ENCODE measurements around the gene HM13. TPM values are rescaled to one million over a fixed set of nuclear protein-coding genes. Genes with fewer than 3 reads are reported as not detected.
A peak's percentile ranks its signal among the peaks of the same experiment; 100 is the strongest.

HM13 gene
- total and polyA plus RNA-seq, 2 of the 13 experiments (the other 11 are each of a cell fraction or from before 2014, with no cell fraction given): 118 to 243 TPM

GRCh38 chr20:31596831-31597480 is 82.7 kb downstream of the HM13 start (continued):
- no peak for TF ChIP-seq ZNF597 (CRISPR knock-in tag; IDR thresholded peaks at IDR 0.05)
- TF ChIP-seq ZNF784 (CRISPR knock-in tag; IDR thresholded peaks at IDR 0.05; ENCODE audit: borderline replicate concordance): no peak
- TF ChIP-seq HMG20B (CRISPR knock-in tag; conservative IDR thresholded peaks at IDR 0.05): no peak
- TF ChIP-seq ARNTL (CRISPR knock-in tag; IDR thresholded peaks at IDR 0.05): no peak
- no peak for TF ChIP-seq NR2F6 (IDR thresholded peaks at IDR 0.05)
- TF ChIP-seq NR2F6 (CRISPR knock-in tag; IDR thresholded peaks at IDR 0.05): no peak
- TF ChIP-seq ZXDC (CRISPR knock-in tag; IDR thresholded peaks at IDR 0.05): no peak
- TF ChIP-seq ZBTB26 (CRISPR knock-in tag; IDR thresholded peaks at IDR 0.05; ENCODE audit: borderline replicate concordance): no peak
- TF ChIP-seq, protein P1, sequence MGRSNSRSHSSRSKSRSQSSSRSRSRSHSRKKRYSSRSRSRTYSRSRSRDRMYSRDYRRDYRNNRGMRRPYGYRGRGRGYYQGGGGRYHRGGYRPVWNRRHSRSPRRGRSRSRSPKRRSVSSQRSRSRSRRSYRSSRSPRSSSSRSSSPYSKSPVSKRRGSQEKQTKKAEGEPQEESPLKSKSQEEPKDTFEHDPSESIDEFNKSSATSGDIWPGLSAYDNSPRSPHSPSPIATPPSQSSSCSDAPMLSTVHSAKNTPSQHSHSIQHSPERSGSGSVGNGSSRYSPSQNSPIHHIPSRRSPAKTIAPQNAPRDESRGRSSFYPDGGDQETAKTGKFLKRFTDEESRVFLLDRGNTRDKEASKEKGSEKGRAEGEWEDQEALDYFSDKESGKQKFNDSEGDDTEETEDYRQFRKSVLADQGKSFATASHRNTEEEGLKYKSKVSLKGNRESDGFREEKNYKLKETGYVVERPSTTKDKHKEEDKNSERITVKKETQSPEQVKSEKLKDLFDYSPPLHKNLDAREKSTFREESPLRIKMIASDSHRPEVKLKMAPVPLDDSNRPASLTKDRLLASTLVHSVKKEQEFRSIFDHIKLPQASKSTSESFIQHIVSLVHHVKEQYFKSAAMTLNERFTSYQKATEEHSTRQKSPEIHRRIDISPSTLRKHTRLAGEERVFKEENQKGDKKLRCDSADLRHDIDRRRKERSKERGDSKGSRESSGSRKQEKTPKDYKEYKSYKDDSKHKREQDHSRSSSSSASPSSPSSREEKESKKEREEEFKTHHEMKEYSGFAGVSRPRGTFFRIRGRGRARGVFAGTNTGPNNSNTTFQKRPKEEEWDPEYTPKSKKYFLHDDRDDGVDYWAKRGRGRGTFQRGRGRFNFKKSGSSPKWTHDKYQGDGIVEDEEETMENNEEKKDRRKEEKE (IDR thresholded peaks at IDR 0.05): no peak
- no peak for TF ChIP-seq HOXA7 (CRISPR knock-in tag; IDR thresholded peaks at IDR 0.05)
- TF ChIP-seq MTF2 (CRISPR knock-in tag; IDR thresholded peaks at IDR 0.05; ENCODE audit: borderline replicate concordance): 0 out of 2 replicates have a peak, but pooled peaks have one; percentile 45
- TF ChIP-seq, protein P2, sequence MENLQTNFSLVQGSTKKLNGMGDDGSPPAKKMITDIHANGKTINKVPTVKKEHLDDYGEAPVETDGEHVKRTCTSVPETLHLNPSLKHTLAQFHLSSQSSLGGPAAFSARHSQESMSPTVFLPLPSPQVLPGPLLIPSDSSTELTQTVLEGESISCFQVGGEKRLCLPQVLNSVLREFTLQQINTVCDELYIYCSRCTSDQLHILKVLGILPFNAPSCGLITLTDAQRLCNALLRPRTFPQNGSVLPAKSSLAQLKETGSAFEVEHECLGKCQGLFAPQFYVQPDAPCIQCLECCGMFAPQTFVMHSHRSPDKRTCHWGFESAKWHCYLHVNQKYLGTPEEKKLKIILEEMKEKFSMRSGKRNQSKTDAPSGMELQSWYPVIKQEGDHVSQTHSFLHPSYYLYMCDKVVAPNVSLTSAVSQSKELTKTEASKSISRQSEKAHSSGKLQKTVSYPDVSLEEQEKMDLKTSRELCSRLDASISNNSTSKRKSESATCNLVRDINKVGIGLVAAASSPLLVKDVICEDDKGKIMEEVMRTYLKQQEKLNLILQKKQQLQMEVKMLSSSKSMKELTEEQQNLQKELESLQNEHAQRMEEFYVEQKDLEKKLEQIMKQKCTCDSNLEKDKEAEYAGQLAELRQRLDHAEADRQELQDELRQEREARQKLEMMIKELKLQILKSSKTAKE (CRISPR knock-in tag; IDR thresholded peaks at IDR 0.05; ENCODE audit: borderline replicate concordance): no peak
- no peak for TF ChIP-seq ZNF460 (CRISPR knock-in tag; IDR thresholded peaks at IDR 0.05; ENCODE audit: borderline replicate concordance)
- TF ChIP-seq SIN3B (IDR thresholded peaks at IDR 0.05; ENCODE audit: low read length): no peak
- TF ChIP-seq DR1 (CRISPR knock-in tag; IDR thresholded peaks at IDR 0.05): no peak
- no peak for TF ChIP-seq ESRRA (CRISPR knock-in tag; IDR thresholded peaks at IDR 0.05; ENCODE audit: low read depth)
- TF ChIP-seq SMYD3 (CRISPR knock-in tag; IDR thresholded peaks at IDR 0.05): no peak
- TF ChIP-seq ZFP62 (CRISPR knock-in tag; IDR thresholded peaks at IDR 0.05): no peak
- TF ChIP-seq ZNF883 (CRISPR knock-in tag; IDR thresholded peaks at IDR 0.05; ENCODE audit: not compliant biosample characterization): no peak

All from HepG2 (cell line).